BE2C (cell line): ENCODE data around the gene PPP1R12A.
A peak's percentile ranks its signal among the peaks of the same experiment; 100 is the strongest.

Experiments used
- DNase-seq: peaks from one replicate; pipeline ENCODE4 v3.0.0-alpha.2; 2020
- H3K27me3 ChIP-seq: fragments of 250-450 bp; sonication (Bioruptor Pico); 2 replicates; pipeline ENCODE4 v1.5.1; 2020; ENCODE audit warnings: mild to moderate bottlenecking
- H3K36me3 ChIP-seq: fragments of 250-450 bp; sonication (Bioruptor Pico); 2 replicates; pipeline ENCODE4 v1.5.1; 2020; ENCODE audit warnings: mild to moderate bottlenecking
- H3K4me1 ChIP-seq: fragments of 250-450 bp; sonication (Bioruptor Pico); 2 replicates; pipeline ENCODE4 v1.5.1; 2020
- H3K4me3 ChIP-seq: 2 replicates; pipeline ENCODE4 v1.5.1; 2011; ENCODE audit warnings: low read depth, low read length
- H3K9me3 ChIP-seq: fragments of 250-450 bp; sonication (Bioruptor Pico); 2 replicates; pipeline ENCODE4 v1.5.1; 2020
- CTCF ChIP-seq: IDR thresholded peaks from 2 replicates; pipeline ENCODE4 v1.5.1; 2012; ENCODE audit warnings: mild to moderate bottlenecking, low read depth, low read length

The PPP1R12A gene

GRCh38 chr12:79761341-79761740, 173.6 kb downstream of the PPP1R12A start:
- DNase-seq = no peak
- Histone ChIP-seq H3K27me3 (peaks cover 13% of the 10 kb centered on the region), H3K4me3 (no peak overlapping the region), H3K9me3 (no peaks in the 10 kb centered on the region), H3K4me1 (no peaks in the 10 kb centered on the region), H3K36me3 (no peaks in the 10 kb centered on the region)
- no peak for TF ChIP-seq CTCF

GRCh38 chr12:79747274-79747673, 187.6 kb downstream of the PPP1R12A start:
- H3K4me3 ChIP-seq = no peak overlapping the region
- H3K9me3 ChIP-seq = no peaks in the 10 kb centered on the region
- DNase-seq = no peak
- no peaks in the 10 kb centered on the region for H3K36me3 ChIP-seq
- no peaks in the 10 kb centered on the region for H3K4me1 ChIP-seq
- H3K27me3 ChIP-seq = peaks cover 60% of the 10 kb centered on the region
- no peak for TF ChIP-seq CTCF

- peak; percentile 72 for TF ChIP-seq CTCF
- no peak overlapping the region for H3K4me3 ChIP-seq
- H3K36me3 ChIP-seq = no peaks in the 10 kb centered on the region
- peaks cover 24% of the 10 kb centered on the region for H3K27me3 ChIP-seq
- no peaks in the 10 kb centered on the region for H3K4me1 ChIP-seq
- peak; percentile 36 for DNase-seq
- no peaks in the 10 kb centered on the region for H3K9me3 ChIP-seq
Measured at GRCh38 chr12:79737875-79738718, 196.8 kb downstream of the PPP1R12A start.

GRCh38 chr12:79732638-79733037, 202.3 kb downstream of the PPP1R12A start:
- Histone ChIP-seq H3K9me3 (no peaks in the 10 kb centered on the region), H3K36me3 (no peaks in the 10 kb centered on the region), H3K27me3 (peaks cover 13% of the 10 kb centered on the region), H3K4me1 (no peaks in the 10 kb centered on the region), H3K4me3 (no peak overlapping the region)
- TF ChIP-seq CTCF = no peak
- DNase-seq = no peak

- no peak for TF ChIP-seq CTCF
- no peak overlapping the region for H3K4me3 ChIP-seq
- H3K4me1 ChIP-seq = no peaks in the 10 kb centered on the region
- no peaks in the 10 kb centered on the region for H3K36me3 ChIP-seq
- H3K9me3 ChIP-seq = no peaks in the 10 kb centered on the region
- DNase-seq = no peak
- peaks cover 6% of the 10 kb centered on the region for H3K27me3 ChIP-seq
Measured at GRCh38 chr12:79725987-79726386, 208.9 kb downstream of the PPP1R12A start.
